Measurements from ENCODE around the gene AUTS2. TPM values are rescaled to one million over a fixed set of nuclear protein-coding genes. Genes with fewer than 3 reads are reported as not detected.
"Not testable (repeated sequence)": the region's sequence is repeated elsewhere in the genome, so short reads cannot be mapped to it uniquely, and the experiment has no call there.

Gene AUTS2
- total RNA-seq, 4 donors from 2014 or later = 14.9 to 27.2 (median 17.5) TPM

- WGBS, 2 donors = 67 to 92% methylated on average over 1 of the region's 1 CpG
- Histone ChIP-seq H3K27ac (no peak overlapping the region), H3K27me3 (no peaks in the 10 kb centered on the region)
Measured at GRCh38 chr7:69780379-69780778, 182.1 kb downstream of the AUTS2 start.

GRCh38 chr7:69781412-69781846 lies 183.2 kb downstream of the AUTS2 start:
- H3K4me1 ChIP-seq = peaks cover 21 to 39% of the 10 kb centered on the region in 2 donors

More at GRCh38 chr7:69780379-69780778, 182.1 kb downstream of the AUTS2 start:
- DNase-seq = peak in 1 of 2 donors; percentile 12
- Histone ChIP-seq H3K4me1 (peaks cover 21 to 39% of the 10 kb centered on the region in 2 donors), H3K4me3 (replicated peaks in 1 of 3) (no peak overlapping the region), H3K36me3 (no peaks in the 10 kb centered on the region), H3K9me3 (no peaks in the 10 kb centered on the region)
- TF ChIP-seq POLR2A (IDR thresholded peaks at IDR 0.05) = no peak
- TF ChIP-seq CTCF (IDR thresholded peaks at IDR 0.05) = no peak
- intact Hi-C loops (cut with DNase I) = no loop called here

GRCh38 chr7:69782917-69783684 lies 184.8 kb downstream of the AUTS2 start:
- Histone ChIP-seq H3K4me3 (replicated peaks in 1 of 3) (no peak overlapping the region), H3K4me1 (peaks cover 21 to 39% of the 10 kb centered on the region in 2 donors), H3K27ac (no peak overlapping the region), H3K9me3 (no peaks in the 10 kb centered on the region), H3K27me3 (no peaks in the 10 kb centered on the region), H3K36me3 (no peaks in the 10 kb centered on the region)
- WGBS, 2 donors = 26 to 30% methylated on average over 7 of the region's 7 CpGs
- TF ChIP-seq CTCF (IDR thresholded peaks at IDR 0.05) (no peak), POLR2A (IDR thresholded peaks at IDR 0.05) (no peak)
- peak; percentile 39 to 55 for DNase-seq
- intact Hi-C loops (cut with DNase I) = no loop called here

More at GRCh38 chr7:69781412-69781846, 183.2 kb downstream of the AUTS2 start:
- Histone ChIP-seq H3K27ac (no peak overlapping the region), H3K4me3 (replicated peaks in 1 of 3) (no peak overlapping the region), H3K27me3 (no peaks in the 10 kb centered on the region), H3K9me3 (no peaks in the 10 kb centered on the region), H3K36me3 (no peaks in the 10 kb centered on the region)
- TF ChIP-seq CTCF (IDR thresholded peaks at IDR 0.05) = no peak
- TF ChIP-seq POLR2A (IDR thresholded peaks at IDR 0.05) = no peak
- intact Hi-C loops (cut with DNase I) = no loop called here
- WGBS, 2 donors = 28% methylated on average over 3 of the region's 3 CpGs
- peak; percentile 16 to 43 for DNase-seq

- H3K27ac ChIP-seq; DNase-seq; H3K27me3 ChIP-seq; H3K9me3 ChIP-seq; intact Hi-C loops (cut with DNase I); H3K36me3 ChIP-seq; H3K4me3 ChIP-seq (replicated peaks in 1 of 3): not testable (repeated sequence)
- H3K4me1 ChIP-seq = peaks cover 14 to 32% of the 10 kb centered on the region in 2 donors
- 88 to 96% methylated on average over 6 of the region's 6 CpGs for WGBS, 2 donors
Measured at GRCh38 chr7:69786130-69786529, 187.9 kb downstream of the AUTS2 start.

- intact Hi-C loops (cut with DNase I) = no loop called here
- no peak overlapping the region for H3K4me3 ChIP-seq (replicated peaks in 1 of 3)
- WGBS, 2 donors = 84 to 88% methylated on average over 3 of the region's 3 CpGs
- H3K4me1 ChIP-seq = peaks cover 7 to 24% of the 10 kb centered on the region in 2 donors
- no peak for DNase-seq
- H3K9me3 ChIP-seq = no peaks in the 10 kb centered on the region
- no peak overlapping the region for H3K27ac ChIP-seq
- H3K27me3 ChIP-seq = no peaks in the 10 kb centered on the region
- H3K36me3 ChIP-seq = no peaks in the 10 kb centered on the region
- no peak for TF ChIP-seq CTCF (IDR thresholded peaks at IDR 0.05)
- TF ChIP-seq POLR2A (IDR thresholded peaks at IDR 0.05) = no peak
Measured at GRCh38 chr7:69786730-69787395, 188.6 kb downstream of the AUTS2 start.

Measured in thyroid gland (tissue), 4 donors.